ENCODE results near the gene FMN1.

FMN1 gene

DNA sequence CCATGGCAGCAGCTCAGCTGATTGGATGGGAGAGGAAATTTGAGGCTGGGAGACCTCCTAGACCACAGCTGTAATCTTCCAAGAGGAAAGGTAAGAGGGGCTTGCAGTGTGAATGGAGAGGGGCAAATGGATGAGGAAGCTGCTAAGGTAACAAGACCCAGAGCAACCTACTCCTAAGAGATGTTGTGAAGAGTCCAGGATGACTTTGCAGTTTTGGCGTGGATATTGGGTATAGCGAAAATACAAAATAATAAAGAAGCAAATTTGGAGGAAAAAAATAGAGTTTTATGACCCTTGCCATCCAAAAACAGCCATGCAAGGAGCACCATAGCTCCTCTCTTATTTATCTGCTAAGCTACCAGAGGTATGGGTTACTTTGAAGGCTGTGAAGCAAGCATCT, 290.1 kb downstream of the FMN1 start:
- Mint-ChIP-seq H3K4me1 (no peaks in the 10 kb centered on the region), H3K36me3 (no peaks in the 10 kb centered on the region), H3K4me3 (no peak overlapping the region), H3K27ac (no peak overlapping the region), H3K9me3 (no peaks in the 10 kb centered on the region)
- ATAC-seq (no peak), DNase-seq (ENCODE audit: low spot score in 2 of 2) (no peak)

DNA sequence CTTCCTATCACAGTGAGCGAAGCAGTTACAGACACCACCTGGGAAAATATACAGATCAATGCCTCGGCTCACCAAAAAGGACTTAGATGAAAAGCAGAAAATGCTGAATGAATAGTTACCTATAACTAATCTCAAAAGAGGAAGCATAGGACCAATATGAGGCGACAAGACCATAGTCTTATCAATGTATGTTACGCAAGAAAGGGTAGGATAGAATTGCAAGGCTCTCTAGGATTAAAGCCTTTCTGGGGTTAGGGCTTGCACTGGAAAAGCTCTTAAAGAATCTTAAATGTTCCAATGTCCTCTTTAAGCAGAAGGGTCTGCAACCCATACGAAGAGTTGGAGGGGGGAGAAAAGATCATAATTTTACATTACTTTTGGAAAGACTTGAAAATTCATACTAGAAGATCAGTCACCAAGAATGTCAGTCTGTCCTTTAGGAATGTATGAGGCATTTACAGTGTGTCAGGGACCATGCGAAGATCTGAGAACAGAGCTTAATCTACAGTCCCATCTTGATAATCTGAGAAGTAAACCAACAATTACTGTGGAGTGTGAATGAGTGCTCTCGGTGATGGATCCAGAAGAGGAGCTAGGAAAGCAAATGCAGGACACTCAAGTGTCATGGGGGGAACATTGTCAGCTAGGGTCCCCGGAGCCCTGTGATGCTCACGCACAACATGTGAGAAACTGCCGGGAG, 290.8 kb downstream of the FMN1 start:
- Mint-ChIP-seq H3K36me3 (no peaks in the 10 kb centered on the region), H3K4me1 (no peaks in the 10 kb centered on the region), H3K4me3 (no peak overlapping the region), H3K9me3 (no peaks in the 10 kb centered on the region), H3K27ac (no peak overlapping the region)
- ATAC-seq (no peak), DNase-seq (ENCODE audit: low spot score in 2 of 2) (no peak)

DNA sequence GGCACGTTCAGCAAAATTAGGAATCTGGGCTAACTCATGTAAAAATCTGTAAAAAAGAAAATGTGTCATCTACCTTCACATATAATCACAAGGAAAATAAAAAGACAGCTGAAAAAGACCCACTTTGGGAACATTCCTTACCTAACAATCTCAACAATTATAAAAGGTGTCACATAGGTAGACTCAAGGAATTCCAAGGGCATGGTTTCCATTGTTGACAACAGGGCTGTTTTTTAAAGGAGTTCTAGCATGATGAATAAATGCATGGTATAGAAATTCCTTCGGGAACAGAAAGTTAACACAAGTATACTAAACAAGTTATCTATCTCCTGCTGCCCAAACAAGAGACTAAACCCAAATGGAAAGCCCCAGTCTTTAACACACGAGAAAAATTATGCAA, 292.5 kb downstream of the FMN1 start:
- H3K4me3 Mint-ChIP-seq, result no peak overlapping the region
- H3K36me3 Mint-ChIP-seq, result no peaks in the 10 kb centered on the region
- H3K27ac Mint-ChIP-seq, result no peak overlapping the region
- H3K9me3 Mint-ChIP-seq, result no peaks in the 10 kb centered on the region
- no peaks in the 10 kb centered on the region for H3K4me1 Mint-ChIP-seq
- no peak for DNase-seq (ENCODE audit: low spot score in 2 of 2)
- ATAC-seq, result no peak

DNA sequence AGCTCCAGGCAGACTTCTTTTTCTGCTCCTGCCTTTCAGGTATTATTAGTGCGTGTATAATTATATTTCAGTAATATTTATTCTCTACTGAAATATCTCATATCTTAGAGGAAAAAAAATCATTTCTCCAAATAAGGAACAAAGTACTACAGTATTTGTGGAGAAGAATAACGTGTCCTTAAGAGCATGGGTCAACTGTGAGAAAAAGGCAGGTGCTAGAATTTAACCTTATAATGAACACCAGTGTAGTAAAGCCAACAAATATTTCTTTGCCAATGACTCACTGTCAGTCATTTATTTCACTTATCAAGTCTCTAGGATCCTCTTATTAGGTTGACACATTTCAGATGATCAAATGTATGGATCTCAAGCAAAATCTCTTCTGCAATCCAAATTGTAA, 293.3 kb downstream of the FMN1 start:
- H3K4me1 Mint-ChIP-seq, result no peaks in the 10 kb centered on the region
- H3K27ac Mint-ChIP-seq, result no peak overlapping the region
- H3K36me3 Mint-ChIP-seq, result no peaks in the 10 kb centered on the region
- no peaks in the 10 kb centered on the region for H3K9me3 Mint-ChIP-seq
- DNase-seq (ENCODE audit: low spot score in 2 of 2) (no peak), ATAC-seq (no peak)
- H3K4me3 Mint-ChIP-seq, result no peak overlapping the region

DNA sequence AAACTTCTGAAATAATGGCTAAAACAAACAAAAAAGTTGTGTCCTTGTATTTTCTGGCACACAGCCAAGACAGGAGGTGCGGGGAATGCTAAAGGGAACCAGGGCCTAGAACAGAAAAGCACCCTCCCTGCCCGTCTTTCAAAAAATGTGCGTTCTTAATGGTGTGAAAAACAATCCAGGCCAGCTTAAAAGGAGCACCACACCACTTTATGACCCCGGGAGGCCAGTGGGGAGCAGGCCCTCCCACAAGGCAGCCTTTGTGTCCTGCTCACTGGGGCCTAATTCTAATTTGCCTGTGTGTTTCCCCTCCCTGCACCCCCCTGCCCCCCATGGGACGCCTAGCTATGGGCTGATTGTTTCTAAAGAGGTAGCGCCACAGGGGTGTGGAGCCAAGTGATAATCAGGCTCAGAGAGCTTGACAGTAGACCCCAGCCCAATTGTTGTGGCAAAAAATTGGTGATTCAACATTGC, 295.4 kb downstream of the FMN1 start:
- DNase-seq (ENCODE audit: low spot score in 2 of 2) (no peak), ATAC-seq (no peak)
- no peaks in the 10 kb centered on the region for H3K4me1 Mint-ChIP-seq

DNA sequence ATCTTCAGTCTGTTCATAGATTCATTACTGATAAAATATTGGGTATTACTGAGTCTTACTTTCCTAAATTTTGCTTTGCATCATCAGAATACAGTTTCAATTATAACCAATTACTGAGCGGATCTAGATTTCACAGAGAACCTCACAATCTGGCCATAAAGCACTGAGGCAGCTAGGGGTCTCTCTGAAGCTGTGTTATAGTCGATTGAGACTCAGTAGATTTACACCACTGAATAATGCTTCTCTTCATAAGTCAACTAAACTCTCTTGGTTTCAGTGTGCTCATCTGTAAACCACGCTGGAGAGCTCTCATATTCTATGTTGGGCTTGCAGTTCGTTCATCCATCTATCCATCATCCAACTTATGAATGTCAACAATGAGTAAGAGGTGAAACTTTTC, 296.1 kb downstream of the FMN1 start:
- no peak for DNase-seq (ENCODE audit: low spot score in 2 of 2)
- Mint-ChIP-seq H3K27ac (no peak overlapping the region), H3K4me3 (no peak overlapping the region), H3K9me3 (no peaks in the 10 kb centered on the region), H3K36me3 (no peaks in the 10 kb centered on the region), H3K4me1 (no peaks in the 10 kb centered on the region)
- ATAC-seq, result no peak

More for the DNA sequence above, 295.4 kb downstream of the FMN1 start:
- Mint-ChIP-seq H3K9me3 (no peaks in the 10 kb centered on the region), H3K27ac (no peak overlapping the region), H3K36me3 (no peaks in the 10 kb centered on the region), H3K4me3 (no peak overlapping the region)

DNA sequence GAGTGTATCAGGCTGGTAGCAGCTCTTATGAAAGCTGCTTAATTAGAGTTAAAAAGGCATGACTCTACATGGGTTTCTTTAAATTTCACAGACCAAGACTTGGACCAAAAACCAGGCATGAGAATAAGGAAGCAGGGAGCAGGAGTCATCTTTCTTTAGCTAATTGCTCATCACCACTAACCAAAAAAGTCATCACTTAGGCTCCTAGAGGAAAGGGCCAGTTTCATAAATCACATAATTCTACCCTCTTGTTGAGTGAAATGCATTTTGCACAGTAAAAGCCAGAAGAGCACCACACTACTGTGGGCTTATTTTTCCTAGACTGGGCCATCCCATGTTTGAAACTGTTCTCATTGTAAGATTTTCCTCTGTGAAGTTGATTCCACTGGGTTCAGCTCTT, 301.1 kb downstream of the FMN1 start:
- Mint-ChIP-seq H3K9me3 (no peaks in the 10 kb centered on the region), H3K4me3 (no peak overlapping the region), H3K4me1 (no peaks in the 10 kb centered on the region), H3K36me3 (no peaks in the 10 kb centered on the region), H3K27ac (no peak overlapping the region)
- DNase-seq (ENCODE audit: low spot score in 2 of 2) (no peak), ATAC-seq (no peak)

DNA sequence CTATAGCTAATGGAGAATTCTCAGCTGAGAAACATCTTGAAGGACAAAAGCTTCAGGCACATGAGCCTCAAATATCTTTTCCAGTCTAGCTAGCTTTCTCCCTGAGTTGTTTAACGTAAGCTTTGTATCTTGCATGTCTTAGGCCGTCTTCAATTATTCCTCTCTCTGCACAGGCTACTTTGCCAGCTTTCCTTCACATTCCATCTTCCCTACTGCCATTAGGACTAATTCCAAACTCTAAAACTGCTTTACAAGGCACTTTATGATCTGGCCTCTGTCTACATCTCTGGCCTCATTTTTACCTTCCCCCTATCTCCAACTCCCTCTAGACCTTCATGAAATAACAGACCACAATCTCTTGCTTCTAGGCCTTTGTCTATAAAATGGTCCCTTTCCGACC, 305.3 kb downstream of the FMN1 start:
- no peaks in the 10 kb centered on the region for H3K36me3 Mint-ChIP-seq
- H3K27ac Mint-ChIP-seq, result no peak overlapping the region
- DNase-seq (ENCODE audit: low spot score in 2 of 2), result no peak
- H3K4me1 Mint-ChIP-seq, result no peaks in the 10 kb centered on the region
- ATAC-seq, result no peak
- no peak overlapping the region for H3K4me3 Mint-ChIP-seq
- no peaks in the 10 kb centered on the region for H3K9me3 Mint-ChIP-seq

DNA sequence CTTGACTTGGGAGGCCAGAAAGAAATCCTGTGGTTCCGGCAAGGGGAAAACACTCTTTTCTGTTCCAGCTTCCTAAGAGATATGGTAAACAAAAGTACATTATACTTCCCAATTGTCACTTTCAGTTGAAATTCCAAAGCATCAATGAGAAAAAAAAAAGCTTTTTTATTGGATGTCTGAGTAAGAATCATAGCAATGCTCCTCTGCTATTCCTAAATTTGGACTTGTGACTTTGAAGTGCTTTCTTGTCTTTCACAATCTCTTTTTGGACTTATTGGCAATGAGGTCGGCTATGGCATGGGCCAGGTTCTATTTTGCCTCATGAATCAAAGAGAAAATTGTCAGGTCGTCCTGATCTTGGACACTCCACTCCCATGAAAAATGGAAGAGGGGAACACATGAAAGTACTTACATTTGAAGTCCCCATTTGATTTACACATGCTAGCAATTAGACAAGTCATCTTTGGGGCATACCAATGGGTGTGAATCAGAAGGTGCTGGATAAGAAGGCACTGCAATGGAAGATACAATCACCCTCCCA, 306.2 kb downstream of the FMN1 start:
- no peak overlapping the region for H3K4me3 Mint-ChIP-seq
- no peak overlapping the region for H3K27ac Mint-ChIP-seq
- ATAC-seq, result no peak
- DNase-seq (ENCODE audit: low spot score in 2 of 2), result no peak
- no peaks in the 10 kb centered on the region for H3K36me3 Mint-ChIP-seq
- H3K4me1 Mint-ChIP-seq, result no peaks in the 10 kb centered on the region
- no peaks in the 10 kb centered on the region for H3K9me3 Mint-ChIP-seq

DNA sequence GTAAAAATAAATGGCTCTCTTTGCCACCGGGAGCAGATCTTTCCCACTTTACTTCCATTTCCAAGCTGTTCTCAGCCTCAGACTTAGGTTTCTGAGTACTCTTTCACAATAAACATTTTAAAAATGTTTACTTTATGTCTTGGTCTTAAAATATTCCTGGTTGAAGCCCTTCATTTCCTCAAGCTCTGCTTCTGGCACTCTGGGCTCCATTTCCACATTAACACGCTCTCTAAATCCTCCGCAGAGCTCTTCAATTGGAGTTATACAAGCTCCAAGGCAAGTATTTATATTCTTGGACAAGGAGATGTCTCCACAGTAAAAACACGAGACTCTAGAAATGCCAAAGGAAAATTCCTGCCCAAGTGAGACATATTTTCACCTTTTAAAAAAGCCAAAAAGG, 307.4 kb downstream of the FMN1 start:
- no peak for ATAC-seq
- no peak for DNase-seq (ENCODE audit: low spot score in 2 of 2)
- no peak overlapping the region for H3K27ac Mint-ChIP-seq
- no peaks in the 10 kb centered on the region for H3K9me3 Mint-ChIP-seq
- no peaks in the 10 kb centered on the region for H3K4me1 Mint-ChIP-seq
- H3K4me3 Mint-ChIP-seq, result no peak overlapping the region
- H3K36me3 Mint-ChIP-seq, result no peaks in the 10 kb centered on the region

DNA sequence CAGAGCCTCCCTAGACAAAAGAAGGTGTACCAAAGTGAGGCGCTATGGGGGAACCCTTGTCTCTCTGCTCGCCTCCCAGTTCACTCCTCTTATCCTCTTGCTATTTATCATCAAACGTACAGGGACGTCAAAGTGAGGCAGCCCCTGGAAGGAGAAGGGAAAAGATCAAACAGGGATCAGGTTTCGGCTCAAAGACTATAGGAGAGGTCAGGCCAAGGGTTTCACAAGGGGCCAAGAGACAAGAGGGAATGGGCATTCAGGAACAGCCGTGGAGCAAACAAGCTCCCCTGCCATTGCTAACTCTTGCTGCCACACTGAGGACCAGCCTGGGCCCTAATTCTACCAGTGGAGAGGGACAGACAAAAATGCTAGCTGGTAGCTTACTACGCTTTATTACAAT, 308.1 kb downstream of the FMN1 start:
- DNase-seq (ENCODE audit: low spot score in 2 of 2) (no peak), ATAC-seq (no peak)
- H3K36me3 Mint-ChIP-seq, result no peaks in the 10 kb centered on the region
- H3K4me1 Mint-ChIP-seq, result no peaks in the 10 kb centered on the region
- no peak overlapping the region for H3K27ac Mint-ChIP-seq
- no peaks in the 10 kb centered on the region for H3K9me3 Mint-ChIP-seq
- no peak overlapping the region for H3K4me3 Mint-ChIP-seq

DNA sequence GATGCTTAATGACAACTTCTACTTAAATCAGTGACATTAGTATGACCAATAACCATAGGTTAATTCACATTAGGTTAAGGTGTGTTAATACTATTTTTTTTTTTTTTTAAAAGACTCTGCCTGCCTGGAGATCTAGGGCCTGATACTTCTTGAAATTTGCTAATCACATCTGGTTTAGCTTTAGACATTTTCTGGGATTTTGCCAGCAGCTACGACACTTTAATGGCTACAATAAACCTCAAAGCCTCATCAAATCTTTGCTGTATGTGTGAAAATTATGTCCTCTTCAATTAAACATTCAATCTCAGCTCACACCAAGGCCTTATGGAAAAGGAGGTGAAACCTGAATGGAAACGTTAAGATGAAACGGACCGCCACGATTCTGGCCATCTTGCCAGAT, 308.8 kb downstream of the FMN1 start:
- no peak for DNase-seq (ENCODE audit: low spot score in 2 of 2)
- no peak for ATAC-seq

DNA sequence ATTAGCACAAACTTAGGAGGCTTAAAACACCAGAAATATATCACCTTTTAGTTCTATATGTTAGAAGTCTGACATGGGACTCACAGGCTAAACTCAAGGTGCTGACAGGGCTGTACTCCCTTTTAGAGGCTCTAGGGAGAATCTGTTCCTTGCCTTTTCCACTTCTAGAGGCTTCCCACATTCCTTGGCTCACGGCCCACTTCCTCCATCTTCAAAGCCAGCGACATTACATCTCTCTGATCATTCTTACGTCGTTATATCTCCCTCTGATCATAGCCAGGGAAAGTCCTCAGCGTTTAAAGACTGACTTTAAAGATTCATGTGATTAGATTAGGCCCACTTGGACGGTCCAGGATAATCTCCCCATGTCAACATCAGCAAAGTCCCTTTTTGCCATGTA, 310.4 kb downstream of the FMN1 start:
- no peak overlapping the region for H3K4me3 Mint-ChIP-seq
- DNase-seq (ENCODE audit: low spot score in 2 of 2) (no peak), ATAC-seq (no peak)
- no peaks in the 10 kb centered on the region for H3K36me3 Mint-ChIP-seq
- no peaks in the 10 kb centered on the region for H3K4me1 Mint-ChIP-seq
- H3K27ac Mint-ChIP-seq, result no peak overlapping the region
- no peaks in the 10 kb centered on the region for H3K9me3 Mint-ChIP-seq

More for the DNA sequence above, 308.8 kb downstream of the FMN1 start:
- Mint-ChIP-seq H3K36me3 (no peaks in the 10 kb centered on the region), H3K4me1 (no peaks in the 10 kb centered on the region), H3K9me3 (no peaks in the 10 kb centered on the region), H3K4me3 (no peak overlapping the region), H3K27ac (no peak overlapping the region)

DNA sequence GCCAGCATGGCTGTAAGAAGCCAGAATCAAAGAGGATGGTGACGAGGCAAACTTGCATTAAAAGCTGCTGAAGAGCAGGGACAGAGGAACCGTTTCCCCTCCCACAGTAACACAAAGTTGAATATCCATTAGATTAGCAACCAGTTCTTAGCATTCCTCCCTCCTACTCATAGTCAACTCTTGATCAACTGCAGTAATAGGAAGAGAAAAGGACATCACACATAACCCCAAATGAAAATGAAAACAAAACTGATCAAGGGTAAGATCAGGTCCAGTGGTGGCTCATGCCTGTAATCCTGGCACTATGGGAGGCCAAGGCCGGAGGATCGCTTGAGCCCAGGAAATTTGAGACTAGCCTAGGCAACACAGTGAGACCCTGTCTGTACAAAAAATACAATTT, 311.6 kb downstream of the FMN1 start:
- no peaks in the 10 kb centered on the region for H3K36me3 Mint-ChIP-seq
- no peak overlapping the region for H3K27ac Mint-ChIP-seq
- no peak overlapping the region for H3K4me3 Mint-ChIP-seq
- no peak for DNase-seq (ENCODE audit: low spot score in 2 of 2)
- ATAC-seq, result no peak
- H3K4me1 Mint-ChIP-seq, result no peaks in the 10 kb centered on the region
- H3K9me3 Mint-ChIP-seq, result no peaks in the 10 kb centered on the region

DNA sequence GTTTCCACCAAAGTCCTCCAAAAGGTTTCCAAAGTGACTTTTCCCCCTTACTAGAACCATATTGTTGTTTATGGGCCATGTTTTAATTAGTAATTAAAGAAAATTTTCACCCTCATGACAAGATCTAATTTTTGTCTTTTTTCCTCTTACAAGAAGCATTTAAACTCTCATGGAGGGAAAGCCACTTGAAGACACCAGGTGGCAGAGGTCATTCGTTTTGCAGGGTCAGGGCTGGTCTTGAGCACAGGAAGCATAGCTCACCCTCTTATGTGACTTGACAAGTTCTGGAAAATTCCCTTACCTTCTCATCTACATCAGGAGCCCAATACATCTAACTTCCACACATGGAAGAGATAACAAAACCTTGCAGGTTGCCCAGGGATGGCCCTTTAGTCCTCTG, 313.0 kb downstream of the FMN1 start:
- H3K27ac Mint-ChIP-seq, result no peak overlapping the region
- no peak overlapping the region for H3K4me3 Mint-ChIP-seq
- DNase-seq (ENCODE audit: low spot score in 2 of 2) (no peak), ATAC-seq (no peak)
- H3K36me3 Mint-ChIP-seq, result no peaks in the 10 kb centered on the region
- H3K4me1 Mint-ChIP-seq, result no peaks in the 10 kb centered on the region
- no peaks in the 10 kb centered on the region for H3K9me3 Mint-ChIP-seq

DNA sequence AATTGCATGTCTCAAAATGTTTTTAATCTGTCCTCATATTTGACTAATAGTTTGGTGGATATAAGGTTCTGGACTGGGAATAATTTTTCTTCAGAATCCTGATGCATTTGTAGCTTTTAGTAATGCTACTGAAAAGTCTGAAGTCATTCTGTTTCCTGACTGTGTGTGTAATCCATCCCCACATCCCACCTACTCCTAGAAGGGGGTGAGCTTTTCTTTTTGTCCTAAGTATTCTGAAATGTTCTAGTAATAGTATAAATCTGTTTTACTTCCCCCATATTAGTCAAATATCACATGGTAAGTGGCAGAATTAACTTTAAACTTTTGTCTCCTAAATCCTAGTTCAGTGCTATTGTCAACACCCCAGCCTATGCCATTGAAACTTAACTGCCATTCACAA, 313.9 kb downstream of the FMN1 start:
- no peaks in the 10 kb centered on the region for H3K4me1 Mint-ChIP-seq
- DNase-seq (ENCODE audit: low spot score in 2 of 2), result no peak
- no peak overlapping the region for H3K4me3 Mint-ChIP-seq
- H3K9me3 Mint-ChIP-seq, result no peaks in the 10 kb centered on the region
- ATAC-seq, result no peak
- H3K36me3 Mint-ChIP-seq, result no peaks in the 10 kb centered on the region
- no peak overlapping the region for H3K27ac Mint-ChIP-seq

DNA sequence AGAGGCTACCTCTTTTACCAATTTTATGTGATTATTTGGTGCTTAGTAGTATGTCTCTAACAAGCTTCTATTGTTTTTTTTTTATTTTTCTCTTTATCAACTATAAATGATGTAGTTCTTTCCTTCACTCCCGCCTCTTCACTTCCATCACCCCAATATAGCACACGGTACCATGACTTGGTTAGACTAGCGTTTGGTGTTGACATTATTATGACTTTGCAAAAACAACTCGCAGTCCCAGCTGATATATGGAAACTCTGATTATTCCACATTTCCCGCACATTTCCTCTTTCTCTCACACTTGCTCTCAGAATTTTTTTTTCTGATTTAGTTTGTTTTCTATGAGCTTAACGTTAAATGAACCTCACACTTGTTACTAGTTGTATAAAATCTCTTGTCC, 314.5 kb downstream of the FMN1 start:
- DNase-seq (ENCODE audit: low spot score in 2 of 2) (no peak), ATAC-seq (no peak)
- Mint-ChIP-seq H3K36me3 (no peaks in the 10 kb centered on the region), H3K4me1 (no peaks in the 10 kb centered on the region), H3K4me3 (no peak overlapping the region), H3K27ac (no peak overlapping the region), H3K9me3 (no peaks in the 10 kb centered on the region)

Data from stimulated activated effector memory CD8-positive, alpha-beta T cell treated with anti-CD3 and anti-CD28 coated beads, Interleukin-12 subunit alpha, Interleukin-12 subunit beta, amount 100 ng/mL, for 72 hours (primary cell).